HEK293 (cell line): Measurements from ENCODE around the gene GPR82.
"Not testable (repeated sequence)": the region's sequence is repeated elsewhere in the genome, so short reads cannot be mapped to it uniquely, and the experiment has no call there.

Source experiments
- CTCF ChIA-PET: fragments of 350-600 bp; formaldehyde crosslinking; extraction: SDS; loops from one replicate; lab custom pipeline; 2021; ENCODE audit warnings: antibody characterized with exemption; lab: Yijun Ruan, JAX
- POLR2A ChIA-PET: fragments of 300-600 bp; formaldehyde crosslinking; extraction: SDS; loops from one replicate; lab custom pipeline; 2020; ENCODE audit warnings: antibody characterized with exemption, inconsistent platforms; lab: Yijun Ruan, JAX
- H3K27ac ChIP-seq: fragments of 200-500 bp; sonication (Bioruptor generic); 2 replicates; pipeline ENCODE4 v1.5.1; 2014; ENCODE audit warnings: low read depth, low read length, control low read depth, inconsistent platforms; ENCODE audit errors: extremely low read depth
- H3K36me3 ChIP-seq, 2 experiments: fragments of 200-500 bp in 1 of 2; sonication (Bioruptor generic) in 1 of 2; 1 replicate in 1 of 2; 2 replicates in 1 of 2; pipeline ENCODE4 v1.5.1; 2014 to 2017; ENCODE audit warnings: inconsistent platforms in 2 of 2, low read length in 2 of 2; ENCODE audit not compliant: control insufficient read depth in 2 of 2, insufficient read depth in 1 of 2
- H3K4me1 ChIP-seq: fragments of 200-500 bp; sonication (Bioruptor generic); 2 replicates; pipeline ENCODE4 v1.5.1; 2014; ENCODE audit warnings: mild to moderate bottlenecking, low read length, inconsistent platforms; ENCODE audit not compliant: control insufficient read depth, insufficient read depth
- H3K4me3 ChIP-seq: 2 replicates; pipeline ENCODE4 v1.5.1; 2011; ENCODE audit warnings: low read depth, mild to moderate bottlenecking, control low read depth, low read length, moderate library complexity
- H3K9me3 ChIP-seq: fragments of 200-500 bp; sonication (Bioruptor generic); 2 replicates; pipeline ENCODE4 v1.5.1; 2014; ENCODE audit warnings: low read depth, low read length, inconsistent platforms; ENCODE audit not compliant: control insufficient read depth, insufficient read depth
- EGR2 ChIP-seq: fragments of 450-650 bp; formaldehyde crosslinking; IDR thresholded peaks from 2 replicates; pipeline ENCODE4 v1.5.1; 2016; ENCODE audit warnings: low read depth, missing biosample characterization, missing genetic modification characterization
- GLI4 ChIP-seq: fragments of 450-650 bp; formaldehyde crosslinking; IDR thresholded peaks from 2 replicates; pipeline ENCODE4 v1.5.1; 2016; ENCODE audit warnings: missing biosample characterization, missing genetic modification characterization
- MEIS1 ChIP-seq: sonication (generic); formaldehyde crosslinking; IDR thresholded peaks from 2 replicates; pipeline ENCODE4 v1.8.1; 2022; ENCODE audit warnings: missing genetic modification reagents, mild to moderate bottlenecking, borderline replicate concordance
- SETDB1 ChIP-seq: IDR thresholded peaks from one replicate; pipeline ENCODE4 v1.6.1; 2017; ENCODE audit warnings: mild to moderate bottlenecking, low read length, moderate library complexity, mixed read lengths; ENCODE audit not compliant: insufficient read length
- YY2 ChIP-seq: fragments of 450-650 bp; formaldehyde crosslinking; IDR thresholded peaks from 2 replicates; pipeline ENCODE4 v1.5.1; 2016; ENCODE audit warnings: missing biosample characterization, missing genetic modification characterization
- ZNF16 ChIP-seq: fragments of 450-650 bp; formaldehyde crosslinking; IDR thresholded peaks from 2 replicates; pipeline ENCODE4 v1.5.1; 2016; ENCODE audit warnings: low read depth, missing biosample characterization, missing genetic modification characterization
- ZSCAN30 ChIP-seq: fragments of 450-650 bp; IDR thresholded peaks from 2 replicates; pipeline ENCODE4 v1.5.1; 2018; ENCODE audit warnings: missing biosample characterization, mild to moderate bottlenecking, missing genetic modification characterization, moderate library complexity
- TF ChIP-seq, protein P1 (sequence below): fragments of 450-650 bp; formaldehyde crosslinking; conservative IDR thresholded peaks from 2 replicates; pipeline ENCODE4 v1.5.1; 2016; ENCODE audit warnings: low read depth, missing biosample characterization, missing genetic modification characterization
- TF ChIP-seq, protein P2 (sequence below): fragments of 450-650 bp; formaldehyde crosslinking; IDR thresholded peaks from 2 replicates; pipeline ENCODE4 v1.5.1; 2016; ENCODE audit warnings: missing biosample characterization, missing genetic modification characterization
- TF ChIP-seq, protein P3 (sequence below): fragments of 450-650 bp; formaldehyde crosslinking; IDR thresholded peaks from 2 replicates; pipeline ENCODE4 v1.5.1; 2016; ENCODE audit warnings: missing biosample characterization, missing genetic modification characterization

GPR82 gene

DNA sequence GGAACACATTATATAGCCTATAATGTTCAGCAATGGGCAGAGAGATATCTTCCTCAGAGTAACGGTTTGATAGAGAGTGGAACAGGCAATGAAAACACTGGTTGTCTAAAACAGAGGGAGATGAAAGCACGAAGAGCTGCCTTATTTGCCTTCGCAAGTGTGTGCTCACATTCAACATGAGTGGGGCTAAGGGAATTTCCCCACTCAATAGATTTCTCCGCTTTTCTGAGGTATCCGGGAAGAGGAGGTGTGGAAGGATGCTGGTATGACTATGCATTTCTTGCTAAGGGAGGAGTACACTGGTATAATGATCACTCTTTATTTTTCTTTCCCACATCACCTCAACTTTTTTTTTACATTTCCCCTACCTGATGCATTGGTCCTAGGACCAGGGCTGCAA lies 7.8 kb upstream of the GPR82 start (continued):
- TF ChIP-seq, protein P1, sequence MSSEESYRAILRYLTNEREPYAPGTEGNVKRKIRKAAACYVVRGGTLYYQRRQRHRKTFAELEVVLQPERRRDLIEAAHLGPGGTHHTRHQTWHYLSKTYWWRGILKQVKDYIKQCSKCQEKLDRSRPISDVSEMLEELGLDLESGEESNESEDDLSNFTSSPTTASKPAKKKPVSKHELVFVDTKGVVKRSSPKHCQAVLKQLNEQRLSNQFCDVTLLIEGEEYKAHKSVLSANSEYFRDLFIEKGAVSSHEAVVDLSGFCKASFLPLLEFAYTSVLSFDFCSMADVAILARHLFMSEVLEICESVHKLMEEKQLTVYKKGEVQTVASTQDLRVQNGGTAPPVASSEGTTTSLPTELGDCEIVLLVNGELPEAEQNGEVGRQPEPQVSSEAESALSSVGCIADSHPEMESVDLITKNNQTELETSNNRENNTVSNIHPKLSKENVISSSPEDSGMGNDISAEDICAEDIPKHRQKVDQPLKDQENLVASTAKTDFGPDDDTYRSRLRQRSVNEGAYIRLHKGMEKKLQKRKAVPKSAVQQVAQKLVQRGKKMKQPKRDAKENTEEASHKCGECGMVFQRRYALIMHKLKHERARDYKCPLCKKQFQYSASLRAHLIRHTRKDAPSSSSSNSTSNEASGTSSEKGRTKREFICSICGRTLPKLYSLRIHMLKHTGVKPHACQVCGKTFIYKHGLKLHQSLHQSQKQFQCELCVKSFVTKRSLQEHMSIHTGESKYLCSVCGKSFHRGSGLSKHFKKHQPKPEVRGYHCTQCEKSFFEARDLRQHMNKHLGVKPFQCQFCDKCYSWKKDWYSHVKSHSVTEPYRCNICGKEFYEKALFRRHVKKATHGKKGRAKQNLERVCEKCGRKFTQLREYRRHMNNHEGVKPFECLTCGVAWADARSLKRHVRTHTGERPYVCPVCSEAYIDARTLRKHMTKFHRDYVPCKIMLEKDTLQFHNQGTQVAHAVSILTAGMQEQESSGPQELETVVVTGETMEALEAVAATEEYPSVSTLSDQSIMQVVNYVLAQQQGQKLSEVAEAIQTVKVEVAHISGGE = no peak
- no peak for TF ChIP-seq GLI4
- TF ChIP-seq, protein P2, sequence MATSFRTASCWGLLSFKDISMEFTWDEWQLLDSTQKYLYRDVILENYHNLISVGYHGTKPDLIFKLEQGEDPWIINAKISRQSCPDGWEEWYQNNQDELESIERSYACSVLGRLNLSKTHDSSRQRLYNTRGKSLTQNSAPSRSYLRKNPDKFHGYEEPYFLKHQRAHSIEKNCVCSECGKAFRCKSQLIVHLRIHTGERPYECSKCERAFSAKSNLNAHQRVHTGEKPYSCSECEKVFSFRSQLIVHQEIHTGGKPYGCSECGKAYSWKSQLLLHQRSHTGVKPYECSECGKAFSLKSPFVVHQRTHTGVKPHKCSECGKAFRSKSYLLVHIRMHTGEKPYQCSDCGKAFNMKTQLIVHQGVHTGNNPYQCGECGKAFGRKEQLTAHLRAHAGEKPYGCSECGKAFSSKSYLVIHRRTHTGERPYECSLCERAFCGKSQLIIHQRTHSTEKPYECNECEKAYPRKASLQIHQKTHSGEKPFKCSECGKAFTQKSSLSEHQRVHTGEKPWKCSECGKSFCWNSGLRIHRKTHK (tag by site-specific recombination) = no peak
- TF ChIP-seq ZNF16 (tag by site-specific recombination) = no peak
- TF ChIP-seq ZSCAN30 (tag by site-specific recombination) = no peak
- TF ChIP-seq, protein P3, sequence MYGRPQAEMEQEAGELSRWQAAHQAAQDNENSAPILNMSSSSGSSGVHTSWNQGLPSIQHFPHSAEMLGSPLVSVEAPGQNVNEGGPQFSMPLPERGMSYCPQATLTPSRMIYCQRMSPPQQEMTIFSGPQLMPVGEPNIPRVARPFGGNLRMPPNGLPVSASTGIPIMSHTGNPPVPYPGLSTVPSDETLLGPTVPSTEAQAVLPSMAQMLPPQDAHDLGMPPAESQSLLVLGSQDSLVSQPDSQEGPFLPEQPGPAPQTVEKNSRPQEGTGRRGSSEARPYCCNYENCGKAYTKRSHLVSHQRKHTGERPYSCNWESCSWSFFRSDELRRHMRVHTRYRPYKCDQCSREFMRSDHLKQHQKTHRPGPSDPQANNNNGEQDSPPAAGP (tag by site-specific recombination) = no peak

DNA sequence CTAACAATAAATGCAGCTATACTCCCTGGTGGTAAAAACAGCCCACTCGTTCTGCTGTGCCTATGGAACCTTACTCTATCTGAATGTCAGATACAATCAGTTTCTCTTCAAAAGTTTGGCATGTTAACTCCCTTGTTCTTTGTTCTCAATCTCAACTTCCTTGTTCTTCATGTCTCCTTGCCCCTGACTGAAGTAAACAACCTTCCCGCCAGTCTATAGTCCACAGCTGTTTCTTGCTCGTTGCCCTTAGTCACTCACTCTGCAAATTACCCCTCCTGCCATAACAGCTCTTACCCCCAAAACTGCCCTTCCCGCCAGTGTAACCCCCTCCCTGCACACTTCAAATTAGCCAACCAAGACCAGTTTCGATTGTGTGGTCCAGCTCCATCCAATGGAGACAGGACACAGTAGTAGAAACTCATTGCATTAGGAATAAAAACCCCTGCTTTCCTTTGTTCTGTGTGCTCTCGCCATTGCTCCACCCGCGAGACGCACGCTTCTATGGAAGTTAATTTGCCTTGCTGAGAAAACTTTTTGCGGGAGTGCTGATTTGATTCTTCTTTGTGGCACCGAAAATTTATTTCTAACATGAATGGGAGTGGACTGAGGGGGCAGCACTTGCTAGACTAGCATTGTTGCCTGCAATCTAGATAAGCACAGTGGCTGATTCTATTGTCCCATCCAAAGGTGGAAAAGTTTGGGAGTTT lies 7.1 kb upstream of the GPR82 start:
- ChIA-PET POLR2A (no interaction called here), CTCF (interaction anchor here (1.4 kb wide), 1 partner anchor 14 kb away, joined by 4 read pairs; no protein-coding TSS in a partner anchor)
- H3K9me3 ChIP-seq = no peaks in the 10 kb centered on the region

DNA sequence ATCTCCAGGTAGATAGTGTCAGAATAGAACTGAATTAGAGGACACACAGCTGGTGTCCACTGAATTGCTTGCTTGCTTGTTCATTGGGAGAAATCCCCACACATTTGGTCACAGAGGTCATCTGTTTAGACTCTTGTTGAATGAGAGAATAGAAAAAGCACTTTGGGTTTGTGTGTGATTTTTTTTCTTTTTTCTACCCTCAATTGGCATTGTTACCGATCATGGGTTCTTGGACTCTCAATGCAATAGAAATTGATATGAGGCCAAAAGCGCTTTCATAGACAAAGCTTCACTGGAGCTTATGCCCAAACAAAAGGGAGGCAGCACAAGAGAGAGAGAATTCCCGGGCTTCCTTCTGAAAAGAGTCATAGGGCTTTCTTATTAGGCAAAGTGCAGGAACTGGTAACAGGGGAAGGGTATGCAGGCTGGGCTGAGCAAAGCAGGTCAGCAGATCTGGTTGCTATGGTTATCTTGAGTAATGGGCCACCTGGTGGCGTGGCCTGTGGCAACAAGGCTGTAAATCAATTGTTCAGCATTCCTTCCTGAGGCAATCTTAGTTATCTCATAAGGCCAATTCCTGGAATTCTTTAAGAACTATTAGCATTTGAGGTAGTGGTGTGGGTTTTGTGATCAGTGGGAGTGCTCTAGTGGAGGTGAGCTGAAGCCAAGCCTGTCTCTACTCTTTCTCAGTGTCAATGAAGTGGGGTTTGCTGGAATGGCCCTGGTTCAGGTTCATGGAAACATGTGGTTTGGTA lies 5.3 kb upstream of the GPR82 start:
- POLR2A ChIA-PET = no interaction called here
- Histone ChIP-seq H3K4me3 (no peak overlapping the region), H3K9me3 (no peaks in the 10 kb centered on the region), H3K4me1 (no peaks in the 10 kb centered on the region), H3K27ac (no peak overlapping the region)
- TF ChIP-seq EGR2 (no peak), MEIS1 (CRISPR knock-in tag) (peak; percentile 27; the same call in 1 of the 2 replicates)
- TF ChIP-seq, all 188 proteins: peak for 1
- CTCF ChIA-PET = interaction anchor here (0.6 to 0.7 kb wide), 2 partner anchors 13 to 160 kb away, joined by 4 to 5 read pairs; no protein-coding TSS in a partner anchor
- no peaks in the 10 kb centered on the region for H3K36me3 ChIP-seq

More for the DNA sequence above, 7.1 kb upstream of the GPR82 start:
- H3K36me3 ChIP-seq = no peaks in the 10 kb centered on the region
- no peak overlapping the region for H3K27ac ChIP-seq
- no peak overlapping the region for H3K4me3 ChIP-seq
- peak; percentile 70 for TF ChIP-seq SETDB1
- no peak for TF ChIP-seq YY2
- no peaks in the 10 kb centered on the region for H3K4me1 ChIP-seq

DNA sequence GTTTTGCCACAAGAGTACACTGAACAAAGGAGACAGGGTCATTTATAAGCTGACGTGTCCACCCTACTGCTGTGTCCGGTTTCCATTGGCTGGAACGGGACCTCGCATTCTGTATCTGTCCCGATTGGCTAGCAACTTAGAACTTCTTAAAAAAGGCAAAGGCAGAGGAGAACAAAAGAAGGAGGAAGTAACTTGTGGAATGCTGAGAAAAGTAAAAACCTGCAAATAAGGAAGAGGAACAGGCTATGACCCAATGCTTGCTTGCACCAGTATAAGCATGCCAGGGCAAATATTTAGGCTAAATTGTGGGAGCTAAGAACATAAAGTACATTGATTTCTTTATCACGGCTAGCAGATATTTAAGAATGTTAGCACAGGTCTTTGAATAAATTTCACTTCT lies 4.4 kb upstream of the GPR82 start:
- H3K4me3 ChIP-seq, H3K4me1 ChIP-seq, H3K9me3 ChIP-seq, H3K36me3 ChIP-seq, CTCF ChIA-PET, H3K27ac ChIP-seq, POLR2A ChIA-PET: not testable (repeated sequence)
- TF ChIP-seq SETDB1 = peak; percentile 55
